Measurements from ENCODE around the gene ELN. TPM values are rescaled to one million over a fixed set of nuclear protein-coding genes. Genes with fewer than 3 reads are reported as not detected.

Gene ELN
- total RNA-seq, 1 experiment from 2014 or later: 0.37 TPM

DNA sequence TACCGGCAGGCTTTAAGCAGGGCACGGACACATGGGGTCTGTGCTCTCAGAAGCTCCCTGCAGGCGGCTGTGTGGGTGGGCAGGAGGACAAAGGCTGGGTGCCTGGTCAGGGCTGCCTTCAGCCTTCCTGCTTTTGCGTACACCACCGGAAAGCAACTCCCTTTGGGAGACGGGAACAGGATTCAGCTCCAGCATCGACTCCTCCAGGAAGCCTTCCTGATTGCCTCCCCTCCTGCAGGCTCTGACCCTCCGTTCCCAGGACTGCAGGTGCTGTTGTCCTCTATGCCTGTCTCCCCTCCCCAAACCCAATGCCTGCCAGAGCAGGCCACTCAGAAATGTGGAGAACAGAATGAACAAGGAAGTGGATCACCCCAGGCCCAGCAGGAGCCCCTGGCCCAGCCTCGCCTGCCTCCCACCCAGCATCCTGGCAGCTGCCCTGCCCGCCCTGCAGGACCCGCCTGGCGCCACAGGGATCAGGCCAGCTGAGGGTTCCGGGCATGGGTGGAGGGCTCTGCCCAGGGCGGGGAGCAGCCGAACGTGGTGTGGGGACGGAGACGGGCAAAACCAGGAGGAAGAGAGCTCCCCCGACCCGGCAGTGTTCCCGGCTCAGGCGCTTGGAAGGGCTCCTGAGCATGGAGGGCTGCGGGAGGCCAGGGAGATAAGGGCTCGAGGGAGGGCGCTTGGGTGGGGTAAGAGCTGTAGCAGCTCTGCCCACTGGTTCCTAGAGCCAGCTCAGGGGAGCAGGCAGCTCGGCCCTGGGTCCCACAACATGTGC, 6.2 kb upstream of the ELN start:
- H3K36me3 Mint-ChIP-seq (ENCODE audit: insufficient read depth in 1 of 3, low read depth in 3 of 3): no peaks in the 10 kb centered on the region; a peak in 1 of 7 replicates
- Histone ChIP-seq H2AK5ac (ENCODE audit: insufficient read length, low read length) (no peak overlapping the region), H2BK20ac (ENCODE audit: low read depth, low read length, poor library complexity, severe bottlenecking) (no peak overlapping the region), H2BK12ac (ENCODE audit: insufficient read length, low read depth, low read length) (no peak overlapping the region), H3K14ac (ENCODE audit: insufficient read depth, low read length) (no peak overlapping the region; the same call in 1 of the 2 replicates), H4K8ac (replicated peaks; ENCODE audit: insufficient read length, low read depth, low read length) (no peak overlapping the region), H4K5ac (ENCODE audit: insufficient read length, low read depth, low read length) (no peak overlapping the region), H3K56ac (ENCODE audit: insufficient read length, low read depth, low read length) (no peak overlapping the region), H3K4ac (ENCODE audit: low read depth, low read length) (no peak overlapping the region), H3K27me3 (ENCODE audit: insufficient read depth, low read length) (no peaks in the 10 kb centered on the region), H3K9ac (ENCODE audit: extremely low read depth, insufficient read length, low read length) (no peak overlapping the region), H4K91ac (ENCODE audit: insufficient read length, low read depth, low read length) (no peak overlapping the region), H3T11ph (ENCODE audit: low read length) (no peak overlapping the region), H4K20me1 (ENCODE audit: control insufficient read depth, insufficient read depth, insufficient read length) (no peaks in the 10 kb centered on the region), H3K27ac (ENCODE audit: insufficient read length, low read depth, low read length) (no peak overlapping the region), H3K9me3 (ENCODE audit: control insufficient read depth, low read depth, low read length) (no peaks in the 10 kb centered on the region), H2BK120ac (ENCODE audit: low read depth, low read length, poor library complexity, severe bottlenecking) (no peak overlapping the region), H2BK15ac (ENCODE audit: low read depth, low read length) (no peak overlapping the region), H3K18ac (ENCODE audit: insufficient read length, low read depth, low read length) (no peak overlapping the region), H2BK5ac (ENCODE audit: insufficient read length, low read length) (no peak overlapping the region), H3K79me1 (ENCODE audit: insufficient read depth, low read depth, low read length, poor library complexity, severe bottlenecking) (no peaks in the 10 kb centered on the region), H3K23me2 (ENCODE audit: insufficient read length, low read depth, low read length, poor library complexity, severe bottlenecking) (no peaks in the 10 kb centered on the region), H3K23ac (ENCODE audit: insufficient read length, low read depth, low read length) (no peak overlapping the region), H3K4me2 (ENCODE audit: insufficient read depth, insufficient read length, low read length) (no peak overlapping the region), H2AFZ (ENCODE audit: low read length) (no peak overlapping the region), H3K79me2 (ENCODE audit: insufficient read depth, low read length) (no peaks in the 10 kb centered on the region), H3K4me1 (ENCODE audit: insufficient read depth, low read length) (no peaks in the 10 kb centered on the region; the same call in 1 of the 2 replicates)
- H3K27me3 Mint-ChIP-seq (ENCODE audit: low read depth): peaks cover 15% of the 10 kb centered on the region
- H3K4me1 Mint-ChIP-seq: peaks cover 24 to 40% of the 10 kb centered on the region in 2 experiments
- no peak overlapping the region for H3K27ac Mint-ChIP-seq
- H3K9me3 Mint-ChIP-seq: no peaks in the 10 kb centered on the region; a peak in 1 of 5 replicates
- no peak overlapping the region for H3K4me3 Mint-ChIP-seq
- WGBS (ENCODE audit: extremely low coverage, insufficient read length, low lambda C conversion rate): no CpG with 5 or more reads among the region's 26 CpGs
- TF ChIP-seq, protein P1, sequence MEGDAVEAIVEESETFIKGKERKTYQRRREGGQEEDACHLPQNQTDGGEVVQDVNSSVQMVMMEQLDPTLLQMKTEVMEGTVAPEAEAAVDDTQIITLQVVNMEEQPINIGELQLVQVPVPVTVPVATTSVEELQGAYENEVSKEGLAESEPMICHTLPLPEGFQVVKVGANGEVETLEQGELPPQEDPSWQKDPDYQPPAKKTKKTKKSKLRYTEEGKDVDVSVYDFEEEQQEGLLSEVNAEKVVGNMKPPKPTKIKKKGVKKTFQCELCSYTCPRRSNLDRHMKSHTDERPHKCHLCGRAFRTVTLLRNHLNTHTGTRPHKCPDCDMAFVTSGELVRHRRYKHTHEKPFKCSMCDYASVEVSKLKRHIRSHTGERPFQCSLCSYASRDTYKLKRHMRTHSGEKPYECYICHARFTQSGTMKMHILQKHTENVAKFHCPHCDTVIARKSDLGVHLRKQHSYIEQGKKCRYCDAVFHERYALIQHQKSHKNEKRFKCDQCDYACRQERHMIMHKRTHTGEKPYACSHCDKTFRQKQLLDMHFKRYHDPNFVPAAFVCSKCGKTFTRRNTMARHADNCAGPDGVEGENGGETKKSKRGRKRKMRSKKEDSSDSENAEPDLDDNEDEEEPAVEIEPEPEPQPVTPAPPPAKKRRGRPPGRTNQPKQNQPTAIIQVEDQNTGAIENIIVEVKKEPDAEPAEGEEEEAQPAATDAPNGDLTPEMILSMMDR (conservative IDR thresholded peaks at IDR 0.05): no peak
- DNase-seq: no peak
